22Rv1 (cell line): ENCODE results near the gene ARL11.
"Not testable (repeated sequence)": the region's sequence is repeated elsewhere in the genome, so short reads cannot be mapped to it uniquely, and the experiment has no call there.

ENCODE experiments used
- H3K27ac ChIP-seq: fragments of 450-650 bp; 2 replicates; pipeline ENCODE4 v1.5.1; 2017
- ZFX ChIP-seq: fragments of 450-650 bp; IDR thresholded peaks from 2 replicates; pipeline ENCODE4 v1.6.1; 2017; ENCODE audit warnings: antibody characterized with exemption, borderline replicate concordance
- TF ChIP-seq, protein P1 (sequence below): fragments of 450-650 bp; IDR thresholded peaks from 2 replicates; pipeline ENCODE4 v1.5.1; 2017; ENCODE audit warnings: mild to moderate bottlenecking

Gene ARL11

DNA sequence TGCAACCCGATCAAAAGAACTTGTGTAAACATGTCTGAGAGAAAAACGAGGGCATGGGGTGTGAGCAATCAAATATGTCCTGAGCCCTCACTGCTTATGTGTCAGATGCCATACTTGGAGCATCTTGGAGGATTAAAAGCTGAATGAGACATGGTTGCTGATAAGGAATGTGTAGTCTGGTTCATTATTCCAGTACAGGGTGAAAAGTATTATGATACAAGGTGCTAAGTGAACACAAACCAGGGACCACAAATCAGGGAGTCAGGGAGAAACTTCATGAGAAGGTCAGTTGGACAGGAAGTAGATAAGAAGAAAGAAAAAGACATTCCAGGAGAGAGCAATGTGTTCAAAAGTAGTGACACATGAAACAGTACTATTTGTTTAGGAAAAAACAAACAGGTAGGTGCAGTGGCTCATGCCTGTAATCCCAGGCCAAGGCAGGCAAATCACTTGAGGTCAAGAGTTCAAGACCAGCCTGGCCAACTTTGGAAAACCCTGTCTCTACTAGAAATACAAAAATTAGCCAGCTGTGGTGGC is 40.9 kb upstream of the ARL11 start:
- H3K27ac ChIP-seq: no peak overlapping the region
- no peak for TF ChIP-seq ZFX
- TF ChIP-seq, protein P1, sequence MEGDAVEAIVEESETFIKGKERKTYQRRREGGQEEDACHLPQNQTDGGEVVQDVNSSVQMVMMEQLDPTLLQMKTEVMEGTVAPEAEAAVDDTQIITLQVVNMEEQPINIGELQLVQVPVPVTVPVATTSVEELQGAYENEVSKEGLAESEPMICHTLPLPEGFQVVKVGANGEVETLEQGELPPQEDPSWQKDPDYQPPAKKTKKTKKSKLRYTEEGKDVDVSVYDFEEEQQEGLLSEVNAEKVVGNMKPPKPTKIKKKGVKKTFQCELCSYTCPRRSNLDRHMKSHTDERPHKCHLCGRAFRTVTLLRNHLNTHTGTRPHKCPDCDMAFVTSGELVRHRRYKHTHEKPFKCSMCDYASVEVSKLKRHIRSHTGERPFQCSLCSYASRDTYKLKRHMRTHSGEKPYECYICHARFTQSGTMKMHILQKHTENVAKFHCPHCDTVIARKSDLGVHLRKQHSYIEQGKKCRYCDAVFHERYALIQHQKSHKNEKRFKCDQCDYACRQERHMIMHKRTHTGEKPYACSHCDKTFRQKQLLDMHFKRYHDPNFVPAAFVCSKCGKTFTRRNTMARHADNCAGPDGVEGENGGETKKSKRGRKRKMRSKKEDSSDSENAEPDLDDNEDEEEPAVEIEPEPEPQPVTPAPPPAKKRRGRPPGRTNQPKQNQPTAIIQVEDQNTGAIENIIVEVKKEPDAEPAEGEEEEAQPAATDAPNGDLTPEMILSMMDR: no peak

DNA sequence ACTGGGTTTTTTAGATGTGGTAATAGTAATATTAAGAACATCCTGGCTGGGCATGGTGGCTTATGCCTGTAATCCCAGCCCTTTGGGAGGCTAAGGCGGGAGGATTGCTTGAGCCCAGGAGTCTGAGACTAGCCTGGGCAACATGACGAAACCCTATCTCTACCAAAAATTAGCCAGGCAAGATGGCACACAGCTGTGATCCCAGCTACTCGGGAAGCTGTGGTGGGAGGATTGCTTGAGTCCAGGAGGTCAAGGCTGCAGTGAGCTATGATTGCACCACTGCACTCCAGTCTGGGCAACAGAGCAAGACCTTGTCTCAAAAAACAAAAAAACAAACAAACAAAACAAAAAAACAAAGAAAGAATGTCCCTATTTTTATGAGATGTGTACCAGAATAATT is 37.6 kb upstream of the ARL11 start:
- not testable (repeated sequence) for H3K27ac ChIP-seq

DNA sequence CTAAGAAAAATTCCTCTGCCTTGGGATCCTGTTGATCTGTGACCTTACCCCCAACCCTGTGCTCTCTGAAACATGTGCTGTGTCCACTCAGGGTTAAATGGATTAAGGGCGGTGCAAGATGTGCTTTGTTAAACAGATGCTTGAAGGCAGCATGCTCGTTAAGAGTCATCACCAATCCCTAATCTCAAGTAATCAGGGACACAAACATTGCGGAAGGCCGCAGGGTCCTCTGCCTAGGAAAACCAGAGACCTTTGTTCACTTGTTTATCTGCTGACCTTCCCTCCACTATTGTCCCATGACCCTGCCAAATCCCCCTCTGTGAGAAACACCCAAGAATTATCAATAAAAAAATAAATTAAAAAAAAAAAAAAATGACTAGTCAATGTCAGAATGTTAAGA is 34.4 kb upstream of the ARL11 start:
- not testable (repeated sequence) for H3K27ac ChIP-seq

DNA sequence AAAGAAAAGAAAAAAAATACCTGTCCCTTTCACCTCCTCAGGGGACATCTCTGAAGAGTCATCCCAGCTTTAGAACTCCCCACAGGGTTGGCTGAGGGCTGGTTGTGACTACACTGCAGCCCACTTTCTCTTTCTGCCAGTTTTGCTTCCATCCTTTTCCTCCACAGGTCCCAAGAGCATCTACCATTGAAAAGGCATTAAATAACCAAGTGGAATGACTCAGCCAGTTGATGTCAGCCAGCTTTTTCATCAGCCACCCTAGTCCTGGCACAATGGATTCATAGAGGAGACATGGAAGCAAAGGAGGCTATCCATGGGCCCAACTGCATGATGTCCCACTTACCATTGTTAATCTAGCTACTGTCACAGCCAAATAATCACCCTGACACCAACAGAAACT is 33.7 kb upstream of the ARL11 start:
- TF ChIP-seq, protein P1: no peak
- no peak for TF ChIP-seq ZFX
- no peak overlapping the region for H3K27ac ChIP-seq

DNA sequence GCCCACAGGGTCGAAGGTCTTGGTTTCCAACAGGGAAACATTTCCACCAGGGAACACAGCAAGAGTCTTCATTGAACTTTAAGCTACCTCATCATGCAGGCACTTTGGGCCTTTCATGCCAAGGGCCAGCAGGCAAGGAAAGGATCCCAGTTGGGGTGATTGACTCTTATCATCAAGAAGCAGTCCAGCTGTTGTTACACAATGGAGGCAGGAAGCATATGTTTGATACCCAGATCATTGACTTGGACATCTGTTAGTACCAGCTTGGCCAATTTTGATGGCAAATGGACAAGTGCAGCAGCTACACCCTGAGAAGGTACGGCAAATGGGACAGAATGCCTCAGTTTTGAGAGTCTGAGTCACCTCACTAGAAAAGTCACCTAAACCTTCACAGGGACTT is 32.1 kb upstream of the ARL11 start:
- H3K27ac ChIP-seq: no peak overlapping the region
- TF ChIP-seq, protein P1: no peak
- no peak for TF ChIP-seq ZFX

DNA sequence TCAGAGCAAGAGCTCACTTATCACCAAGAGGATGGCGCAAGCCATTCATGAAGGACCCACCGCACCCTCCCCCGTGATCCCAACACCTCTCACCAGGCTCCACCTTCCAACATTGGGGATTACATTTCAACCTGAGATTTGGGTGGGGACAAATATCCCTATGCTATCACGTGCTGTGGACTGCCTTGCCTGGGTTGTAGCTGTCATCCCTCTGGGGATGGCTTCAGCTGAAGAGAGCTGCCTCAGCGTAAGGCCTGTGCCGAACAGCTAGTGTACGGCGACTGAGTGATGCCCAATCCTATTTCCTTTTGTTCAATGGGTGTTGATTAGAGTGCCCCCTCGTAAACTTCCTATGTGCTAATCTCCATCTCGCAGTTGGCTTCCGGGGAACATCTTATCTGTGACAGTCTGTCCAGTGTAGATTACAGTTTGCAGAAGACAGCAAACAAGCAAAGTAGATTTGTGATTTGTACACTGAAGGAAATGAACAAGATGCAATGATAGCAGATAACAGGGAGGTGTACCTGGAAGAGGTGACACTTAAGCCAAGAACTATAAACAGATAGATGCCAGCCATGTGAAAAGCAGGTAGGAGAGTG is 31.2 kb upstream of the ARL11 start:
- TF ChIP-seq ZFX: no peak
- TF ChIP-seq, protein P1: no peak
- no peak overlapping the region for H3K27ac ChIP-seq

DNA sequence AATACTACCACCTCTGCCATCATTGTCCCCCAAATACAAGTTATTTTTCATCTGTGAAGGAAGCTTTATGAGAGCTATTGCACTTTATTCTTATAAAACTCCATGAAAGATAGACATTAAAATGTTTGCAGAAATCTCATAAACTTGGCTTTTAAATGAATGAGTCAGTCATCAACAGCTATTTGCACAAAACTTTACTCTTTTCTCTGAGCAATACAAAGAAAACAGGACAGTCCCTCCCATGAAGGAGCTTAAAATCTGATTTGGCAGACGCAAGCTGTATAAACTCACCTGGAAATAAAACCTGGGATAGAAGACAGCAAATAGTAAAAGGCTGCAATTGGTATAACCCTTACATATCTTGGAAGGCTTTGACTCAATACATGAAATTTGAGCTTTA is 26.3 kb upstream of the ARL11 start:
- no peak overlapping the region for H3K27ac ChIP-seq
- TF ChIP-seq, protein P1: no peak
- no peak for TF ChIP-seq ZFX

DNA sequence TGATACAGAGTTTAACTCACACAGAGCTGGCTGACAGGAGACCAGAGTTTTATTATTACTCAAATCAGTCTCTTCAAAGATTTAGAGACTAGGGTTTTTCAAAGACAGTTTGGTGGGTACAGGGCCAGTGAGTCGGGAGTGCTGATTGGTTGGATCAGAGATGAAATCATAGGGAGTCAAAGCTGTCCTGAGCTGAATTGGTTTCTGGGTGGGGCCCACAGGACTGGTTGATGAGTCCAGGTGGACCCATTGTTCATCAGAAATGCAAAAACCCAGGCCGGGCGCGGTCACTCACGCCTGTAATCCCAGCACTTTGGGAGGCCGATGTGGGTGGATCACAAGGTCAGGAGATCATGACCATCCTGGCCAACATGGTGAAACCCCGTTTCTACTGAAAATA is 25.7 kb upstream of the ARL11 start:
- H3K27ac ChIP-seq: not testable (repeated sequence)

DNA sequence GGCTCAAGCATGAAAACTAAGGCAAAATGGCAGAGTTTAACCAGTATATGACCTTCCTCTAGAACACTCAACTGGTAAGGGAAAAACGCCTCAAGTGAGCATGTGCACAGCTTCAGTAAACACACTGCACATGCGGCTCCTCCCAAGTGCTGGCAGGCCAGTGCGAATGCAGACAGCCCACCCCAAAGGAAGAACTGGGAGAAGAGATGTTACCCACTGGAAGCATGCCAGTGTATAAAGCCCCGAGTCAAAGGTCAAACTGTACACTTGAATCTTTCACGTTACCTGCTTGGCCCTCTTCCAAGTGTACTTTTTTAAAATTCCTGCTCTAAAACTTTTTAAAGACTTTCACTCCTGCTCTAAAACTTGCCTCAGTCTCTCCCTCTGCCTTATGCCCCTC is 23.7 kb upstream of the ARL11 start:
- no peak overlapping the region for H3K27ac ChIP-seq
- TF ChIP-seq, protein P1: no peak
- TF ChIP-seq ZFX: no peak
